Naive B cell (primary cell): Measurements from ENCODE around the gene TRMT6. TPM values are rescaled to one million over a fixed set of nuclear protein-coding genes. Genes with fewer than 3 reads are reported as not detected.

Experiments
- ATAC-seq, 2 donors: fragments of 150-1000 bp; cut with Tn5 transposase; 2 replicates each; pipeline ENCODE4 v1.10.0; 2021; ENCODE audit warnings: low read depth in 2 of 2, mild to moderate bottlenecking in 2 of 2, moderate library complexity in 2 of 2
- DNase-seq: peaks from one replicate; pipeline ENCODE4 v3.0.0; 2022
- H3K27ac Mint-ChIP-seq, 6 donors: one replicate each; pipeline ENCODE4 v1.8.0; 2020 to 2022; ENCODE audit warnings: mild to moderate bottlenecking in 6 of 6, mixed read lengths in 6 of 6, moderate library complexity in 5 of 6, inconsistent platforms in 2 of 6
- H3K27me3 Mint-ChIP-seq, 3 donors: one replicate each; pipeline ENCODE4 v1.8.0; 2021 to 2022; ENCODE audit warnings: mixed read lengths in 3 of 3, mild to moderate bottlenecking in 1 of 3
- H3K36me3 Mint-ChIP-seq, 2 donors: one replicate each; pipeline ENCODE4 v1.8.0; 2020 to 2022; ENCODE audit warnings: mixed read lengths in 2 of 2, inconsistent platforms in 1 of 2, mild to moderate bottlenecking in 1 of 2
- H3K4me1 Mint-ChIP-seq, 3 donors: one replicate each; pipeline ENCODE4 v1.8.0; 2020 to 2022; ENCODE audit warnings: mixed read lengths in 3 of 3, inconsistent platforms in 1 of 3, mild to moderate bottlenecking in 1 of 3, moderate library complexity in 1 of 3
- H3K4me3 Mint-ChIP-seq, 8 donors: one replicate each; pipeline ENCODE4 v1.8.0; 2020 to 2022; ENCODE audit warnings: mild to moderate bottlenecking in 8 of 8, mixed read lengths in 8 of 8, moderate library complexity in 8 of 8, inconsistent platforms in 2 of 8
- H3K9me3 Mint-ChIP-seq, 7 donors: one replicate each; pipeline ENCODE4 v1.8.0; 2020 to 2022; ENCODE audit warnings: mixed read lengths in 7 of 7, mild to moderate bottlenecking in 5 of 7, inconsistent platforms in 2 of 7, moderate library complexity in 1 of 7
- polyA plus RNA-seq, 6 donors: library from polyadenylated mRNA; unstranded; fragments of 300-500 nt; fragmentation: Illumina TruSeq; gene quantifications; one replicate each; pipeline ENCODE4 v1.2.3, GENCODE V29; 2021; ENCODE audit warnings: low read depth in 6 of 6

Gene TRMT6
- polyA plus RNA-seq, 6 donors from 2014 or later: 12.0 to 18.5 (median 12.9) TPM

GRCh38 chr20:5910186-5910585, 40.1 kb downstream of the TRMT6 start:
- Mint-ChIP-seq H3K9me3 (peaks cover 0 to 14% (median 0%) of the 10 kb centered on the region in 7 donors), H3K4me3 (peak overlapping the region in 2 of 8 donors; percentile 20 to 23), H3K36me3 (peaks cover 0 to 18% of the 10 kb centered on the region in 2 donors), H3K27ac (no peak overlapping the region), H3K4me1 (peaks cover 2 to 11% (median 6%) of the 10 kb centered on the region in 3 donors), H3K27me3 (peaks cover 52 to 81% (median 80%) of the 10 kb centered on the region in 3 donors)
- DNase-seq: no peak
- ATAC-seq: no peak

DNA sequence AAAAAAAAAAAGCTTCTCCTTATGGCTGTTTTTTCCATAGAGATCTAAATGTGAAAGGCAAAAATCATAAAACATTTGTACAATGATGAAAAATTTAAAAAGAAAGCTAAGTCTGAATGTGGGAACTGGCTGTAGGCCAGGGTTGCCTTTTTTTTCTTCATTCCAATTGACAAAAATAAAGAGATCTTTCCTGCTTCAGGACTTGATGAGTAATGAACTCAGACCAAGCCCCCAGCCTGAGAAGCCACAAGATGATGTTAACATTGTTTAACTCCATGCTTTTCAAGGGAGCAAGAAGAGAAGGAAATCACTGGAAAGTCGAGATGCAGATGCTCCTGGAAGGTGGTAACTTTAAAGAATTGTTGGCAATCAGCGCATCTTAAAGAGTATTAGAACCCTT, 41.4 kb downstream of the TRMT6 start:
- H3K36me3 Mint-ChIP-seq: peaks cover 0 to 18% of the 10 kb centered on the region in 2 donors
- H3K27me3 Mint-ChIP-seq: peaks cover 45 to 82% (median 82%) of the 10 kb centered on the region in 3 donors
- H3K4me1 Mint-ChIP-seq: peaks cover 2 to 11% (median 6%) of the 10 kb centered on the region in 3 donors
- no peak for DNase-seq
- no peak for ATAC-seq
- peaks cover 0 to 14% (median 0%) of the 10 kb centered on the region in 7 donors for H3K9me3 Mint-ChIP-seq
- H3K27ac Mint-ChIP-seq: no peak overlapping the region
- no peak overlapping the region for H3K4me3 Mint-ChIP-seq

GRCh38 chr20:5900908-5901307, 49.4 kb downstream of the TRMT6 start:
- DNase-seq: no peak
- Mint-ChIP-seq H3K27me3 (peaks cover 33 to 47% (median 46%) of the 10 kb centered on the region in 3 donors), H3K4me3 (no peak overlapping the region), H3K9me3 (peaks cover 0 to 4% (median 1%) of the 10 kb centered on the region in 7 donors), H3K36me3 (no peaks in the 10 kb centered on the region), H3K27ac (no peak overlapping the region), H3K4me1 (no peaks in the 10 kb centered on the region)
- ATAC-seq: no peak

DNA sequence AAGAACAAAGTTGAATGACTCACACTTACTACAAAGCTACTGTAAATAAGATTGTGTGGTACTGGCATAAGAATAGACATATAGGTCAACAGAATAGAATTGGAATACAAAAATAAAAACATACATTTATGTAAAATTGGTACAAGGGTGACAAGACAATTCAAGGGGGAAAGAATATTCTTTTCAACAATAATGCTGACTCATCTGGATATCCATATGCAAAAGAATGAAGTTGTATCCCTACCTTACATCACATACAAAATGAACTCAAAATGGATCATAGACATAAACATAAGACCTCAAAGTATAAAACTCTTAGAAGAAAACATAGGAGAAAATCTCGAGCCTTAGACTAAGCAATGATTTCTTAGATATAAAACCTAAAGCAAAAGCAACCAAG, 50.9 kb downstream of the TRMT6 start:
- no peak overlapping the region for H3K4me3 Mint-ChIP-seq
- peaks cover 45 to 50% (median 47%) of the 10 kb centered on the region in 3 donors for H3K27me3 Mint-ChIP-seq
- ATAC-seq (no peak), DNase-seq (no peak)
- H3K27ac Mint-ChIP-seq: no peak overlapping the region
- H3K36me3 Mint-ChIP-seq: peaks cover 0 to 7% of the 10 kb centered on the region in 2 donors
- no peaks in the 10 kb centered on the region for H3K4me1 Mint-ChIP-seq
- H3K9me3 Mint-ChIP-seq: peaks cover 0 to 4% (median 1%) of the 10 kb centered on the region in 7 donors

DNA sequence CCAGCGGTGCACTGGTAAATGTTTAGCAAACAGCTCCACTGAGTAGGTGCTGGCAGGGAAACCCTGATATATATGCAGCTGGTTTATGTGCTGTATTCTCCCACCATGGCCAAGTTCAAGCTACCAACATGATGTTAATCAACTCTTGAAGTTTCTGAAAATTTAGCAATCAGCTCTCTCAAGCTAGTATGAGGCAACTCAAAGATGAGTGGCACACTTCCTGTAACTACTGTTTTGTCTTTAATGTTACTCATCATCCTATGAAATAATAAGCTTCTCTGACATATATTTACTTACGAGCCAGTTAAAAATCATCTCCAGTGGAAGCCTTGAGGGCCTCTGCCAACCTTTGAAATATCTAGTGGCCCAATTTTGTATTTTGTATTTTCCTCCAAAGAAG, 54.7 kb downstream of the TRMT6 start:
- ATAC-seq (no peak), DNase-seq (no peak)
- Mint-ChIP-seq H3K27ac (no peak overlapping the region), H3K9me3 (peaks cover 0 to 4% (median 1%) of the 10 kb centered on the region in 7 donors), H3K4me3 (no peak overlapping the region), H3K36me3 (peaks cover 0 to 7% of the 10 kb centered on the region in 2 donors), H3K27me3 (peaks cover 34 to 43% (median 41%) of the 10 kb centered on the region in 3 donors), H3K4me1 (no peaks in the 10 kb centered on the region)

- peaks cover 0 to 2% (median 0%) of the 10 kb centered on the region in 7 donors for H3K9me3 Mint-ChIP-seq
- DNase-seq: no peak
- no peak overlapping the region for H3K4me3 Mint-ChIP-seq
- no peak overlapping the region for H3K27ac Mint-ChIP-seq
- no peaks in the 10 kb centered on the region for H3K4me1 Mint-ChIP-seq
- peaks cover 0 to 7% of the 10 kb centered on the region in 2 donors for H3K36me3 Mint-ChIP-seq
- no peak for ATAC-seq
- peaks cover 33 to 47% (median 35%) of the 10 kb centered on the region in 3 donors for H3K27me3 Mint-ChIP-seq
Observed at GRCh38 chr20:5893621-5894020, 56.7 kb downstream of the TRMT6 start.

GRCh38 chr20:5893052-5893451, 57.3 kb downstream of the TRMT6 start:
- Mint-ChIP-seq H3K4me3 (no peak overlapping the region), H3K36me3 (peaks cover 0 to 7% of the 10 kb centered on the region in 2 donors), H3K4me1 (no peaks in the 10 kb centered on the region), H3K27me3 (peaks cover 36 to 51% (median 40%) of the 10 kb centered on the region in 3 donors), H3K9me3 (peaks cover 0 to 1% (median 0%) of the 10 kb centered on the region in 7 donors), H3K27ac (no peak overlapping the region)
- no peak for DNase-seq
- no peak for ATAC-seq

- ATAC-seq (no peak), DNase-seq (no peak)
- H3K4me3 Mint-ChIP-seq: no peak overlapping the region
- H3K9me3 Mint-ChIP-seq: no peaks in the 10 kb centered on the region
- H3K36me3 Mint-ChIP-seq: peaks cover 0 to 7% of the 10 kb centered on the region in 2 donors
- H3K27ac Mint-ChIP-seq: no peak overlapping the region
- no peaks in the 10 kb centered on the region for H3K4me1 Mint-ChIP-seq
- H3K27me3 Mint-ChIP-seq: peaks cover 24 to 40% (median 24%) of the 10 kb centered on the region in 3 donors
Observed at GRCh38 chr20:5890773-5891441, 59.4 kb downstream of the TRMT6 start.

DNA sequence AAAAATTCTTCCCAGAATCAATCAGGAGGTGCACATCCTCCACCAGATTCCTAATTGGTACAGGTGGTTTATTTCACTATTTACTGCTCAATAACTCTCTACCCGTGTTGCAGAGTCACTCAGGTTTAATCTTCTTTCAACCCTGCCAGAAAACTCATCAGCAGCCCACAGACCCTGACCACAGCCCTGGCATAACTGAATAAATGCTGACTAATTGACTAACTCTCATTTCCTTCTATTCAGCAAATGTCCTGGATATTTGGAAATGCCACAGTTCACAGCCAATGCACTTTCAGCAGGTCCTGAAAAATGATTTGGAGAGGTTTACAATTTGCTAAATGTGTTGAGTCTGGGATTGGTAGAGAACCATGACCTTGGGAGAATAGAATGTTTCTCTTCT, 62.3 kb downstream of the TRMT6 start:
- no peak for ATAC-seq

DNA sequence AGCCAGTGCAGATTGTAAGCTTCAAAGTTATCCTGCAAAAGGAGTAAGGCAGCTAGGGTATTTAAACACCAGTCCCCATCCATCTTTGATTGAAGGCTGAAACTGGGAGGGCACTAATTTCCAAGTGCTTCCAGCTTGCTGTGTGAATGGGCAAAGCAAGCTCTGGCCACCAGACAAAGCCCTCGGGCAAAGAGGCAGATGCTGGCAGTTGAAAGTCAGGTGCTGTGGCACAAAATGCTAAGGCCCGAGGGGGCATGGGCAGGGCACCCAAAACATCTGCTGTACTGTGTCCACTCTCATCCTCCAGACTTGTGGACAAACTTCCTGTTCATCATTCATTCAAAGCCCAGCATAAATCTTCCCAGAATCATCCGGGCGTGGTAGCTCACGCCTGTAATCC, 62.9 kb downstream of the TRMT6 start:
- no peaks in the 10 kb centered on the region for H3K9me3 Mint-ChIP-seq
- H3K4me3 Mint-ChIP-seq: no peak overlapping the region
- H3K36me3 Mint-ChIP-seq: no peaks in the 10 kb centered on the region
- H3K27ac Mint-ChIP-seq: no peak overlapping the region
- no peak for DNase-seq
- H3K4me1 Mint-ChIP-seq: no peaks in the 10 kb centered on the region
- H3K27me3 Mint-ChIP-seq: peaks cover 7 to 31% (median 15%) of the 10 kb centered on the region in 3 donors
- ATAC-seq: no peak

More for the DNA sequence above, 62.3 kb downstream of the TRMT6 start:
- H3K9me3 Mint-ChIP-seq: no peaks in the 10 kb centered on the region
- H3K27ac Mint-ChIP-seq: no peak overlapping the region
- H3K27me3 Mint-ChIP-seq: peaks cover 7 to 31% (median 19%) of the 10 kb centered on the region in 3 donors
- H3K36me3 Mint-ChIP-seq: no peaks in the 10 kb centered on the region
- H3K4me1 Mint-ChIP-seq: no peaks in the 10 kb centered on the region
- no peak for DNase-seq
- H3K4me3 Mint-ChIP-seq: no peak overlapping the region

Other genes with a start within 250 kb of the TRMT6 start
- gene SHLD1, start 200.1 kb downstream of the TRMT6 start, polyA plus RNA-seq: 10 to 100 TPM; 14.0 to 43.9 (median 30.8) TPM
- gene CHGB, start 39.0 kb downstream of the TRMT6 start, polyA plus RNA-seq: under 1 TPM in 1 of 6 donors, not detected in 5; 0.27 TPM
- 1 to 10 TPM in 4 of 6 donors, under 1 TPM in 2; 0.88 to 2.8 (median 1.4) TPM for gene MCM8, start 119 bp upstream of the TRMT6 start, polyA plus RNA-seq
- 10 to 100 TPM; 27.6 to 47.0 (median 33.7) TPM for gene CRLS1, start 55.6 kb upstream of the TRMT6 start, polyA plus RNA-seq
- gene LRRN4, start 103.5 kb upstream of the TRMT6 start, polyA plus RNA-seq: under 1 TPM in 2 of 6 donors, not detected in 4; 0.11 to 0.16 TPM
- gene FERMT1, start 172.5 kb upstream of the TRMT6 start, polyA plus RNA-seq: not detected